Measurements from ENCODE around the gene TOM1L1.

TOM1L1 gene

DNA sequence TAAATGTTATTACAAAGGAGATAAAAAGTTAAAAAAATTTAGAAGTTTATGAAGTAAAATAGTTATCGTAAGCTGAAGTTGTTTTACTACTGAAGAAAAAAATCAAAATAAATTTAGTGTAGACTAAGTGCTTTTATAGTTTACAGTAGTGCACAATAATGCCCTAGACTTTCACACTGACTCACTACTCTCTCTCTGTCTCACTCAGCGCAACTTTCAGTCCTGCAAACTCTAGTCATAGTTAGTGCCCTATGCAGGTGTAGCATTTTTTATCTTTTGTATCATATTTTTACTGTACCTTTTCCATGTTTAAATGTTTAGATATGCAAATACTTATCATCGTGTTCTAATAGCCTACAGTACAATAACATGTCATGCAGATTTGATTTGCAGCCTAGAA is 17.7 kb upstream of the TOM1L1 start:
- H3K79me2 ChIP-seq (ENCODE audit: insufficient read depth, low read length): no peaks in the 10 kb centered on the region
- H2AFZ ChIP-seq (ENCODE audit: low read length): no peak overlapping the region
- no peaks in the 10 kb centered on the region for H3K9me2 ChIP-seq (ENCODE audit: low read depth, low read length)
- no peak overlapping the region for H3K9ac ChIP-seq (ENCODE audit: low read length)
- no peak overlapping the region for H3K4me2 ChIP-seq (ENCODE audit: low read length)
- TF ChIP-seq EZH2 (IDR thresholded peaks at IDR 0.05; ENCODE audit: borderline replicate concordance, low read length): no peak
- no peak for TF ChIP-seq CTCF (IDR thresholded peaks at IDR 0.05; ENCODE audit: low read length)
- no peaks in the 10 kb centered on the region for H3F3A ChIP-seq (ENCODE audit: insufficient read depth, low read length)
- H3K27ac ChIP-seq (ENCODE audit: low read depth, low read length, poor library complexity, severe bottlenecking): no peak overlapping the region
- H3K4me1 ChIP-seq (ENCODE audit: insufficient read depth, low read length, severe bottlenecking): no peaks in the 10 kb centered on the region
- H3K4me3 ChIP-seq (ENCODE audit: low read depth, low read length, poor library complexity, severe bottlenecking): no peak overlapping the region
- H3K36me3 ChIP-seq (ENCODE audit: insufficient read depth, low read length): no peaks in the 10 kb centered on the region
- H3K27me3 ChIP-seq (ENCODE audit: insufficient read depth, low read length): no peaks in the 10 kb centered on the region
- no peaks in the 10 kb centered on the region for H4K20me1 ChIP-seq (ENCODE audit: insufficient read depth, low read length)
- H3K9me3 ChIP-seq (ENCODE audit: low read length): no peaks in the 10 kb centered on the region

- Histone ChIP-seq H3K9ac (ENCODE audit: low read length) (no peak overlapping the region), H3F3A (ENCODE audit: insufficient read depth, low read length) (no peaks in the 10 kb centered on the region), H3K9me3 (ENCODE audit: low read length) (no peaks in the 10 kb centered on the region), H4K20me1 (ENCODE audit: insufficient read depth, low read length) (no peaks in the 10 kb centered on the region), H3K36me3 (ENCODE audit: insufficient read depth, low read length) (no peaks in the 10 kb centered on the region), H2AFZ (ENCODE audit: low read length) (no peak overlapping the region), H3K4me1 (ENCODE audit: insufficient read depth, low read length, severe bottlenecking) (no peaks in the 10 kb centered on the region), H3K79me2 (ENCODE audit: insufficient read depth, low read length) (no peaks in the 10 kb centered on the region), H3K4me2 (ENCODE audit: low read length) (no peak overlapping the region), H3K27ac (ENCODE audit: low read depth, low read length, poor library complexity, severe bottlenecking) (no peak overlapping the region), H3K4me3 (ENCODE audit: low read depth, low read length, poor library complexity, severe bottlenecking) (no peak overlapping the region), H3K9me2 (ENCODE audit: low read depth, low read length) (no peaks in the 10 kb centered on the region), H3K27me3 (ENCODE audit: insufficient read depth, low read length) (no peaks in the 10 kb centered on the region)
- TF ChIP-seq EZH2 (IDR thresholded peaks at IDR 0.05; ENCODE audit: borderline replicate concordance, low read length) (no peak), CTCF (IDR thresholded peaks at IDR 0.05; ENCODE audit: low read length) (no peak)
Observed at GRCh38 chr17:54883939-54884338, 16.7 kb upstream of the TOM1L1 start.

DNA sequence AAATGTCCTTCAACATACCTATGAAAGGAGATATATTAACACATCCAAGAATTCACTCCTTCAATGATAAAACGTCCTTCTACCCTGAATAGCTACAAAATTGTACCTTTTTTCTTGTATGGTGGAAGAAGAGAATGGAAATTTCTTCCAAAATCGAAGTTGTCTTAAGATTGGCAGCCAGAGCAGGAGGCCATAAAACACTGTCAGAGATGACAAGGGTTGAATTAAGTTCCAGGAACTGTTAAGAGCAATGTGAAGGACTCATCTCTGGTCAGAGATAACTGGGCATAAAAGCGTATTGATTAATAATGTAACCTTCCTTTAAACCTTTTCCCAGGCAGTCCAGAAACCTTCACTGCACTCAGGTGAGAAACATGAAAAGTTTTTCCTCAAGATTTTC is 12.9 kb upstream of the TOM1L1 start:
- H2AFZ ChIP-seq (ENCODE audit: low read length): no peak overlapping the region
- TF ChIP-seq EZH2 (IDR thresholded peaks at IDR 0.05; ENCODE audit: borderline replicate concordance, low read length) (no peak), CTCF (IDR thresholded peaks at IDR 0.05; ENCODE audit: low read length) (no peak)

More for the DNA sequence above, 12.9 kb upstream of the TOM1L1 start:
- Histone ChIP-seq H3K27me3 (ENCODE audit: insufficient read depth, low read length) (no peaks in the 10 kb centered on the region), H3K79me2 (ENCODE audit: insufficient read depth, low read length) (no peaks in the 10 kb centered on the region), H3K4me2 (ENCODE audit: low read length) (no peak overlapping the region), H3K4me3 (ENCODE audit: low read depth, low read length, poor library complexity, severe bottlenecking) (no peak overlapping the region), H3K9me2 (ENCODE audit: low read depth, low read length) (no peaks in the 10 kb centered on the region), H3K36me3 (ENCODE audit: insufficient read depth, low read length) (no peaks in the 10 kb centered on the region), H3K9ac (ENCODE audit: low read length) (no peak overlapping the region), H3K4me1 (ENCODE audit: insufficient read depth, low read length, severe bottlenecking) (no peaks in the 10 kb centered on the region), H4K20me1 (ENCODE audit: insufficient read depth, low read length) (no peaks in the 10 kb centered on the region), H3F3A (ENCODE audit: insufficient read depth, low read length) (no peaks in the 10 kb centered on the region), H3K27ac (ENCODE audit: low read depth, low read length, poor library complexity, severe bottlenecking) (no peak overlapping the region), H3K9me3 (ENCODE audit: low read length) (no peaks in the 10 kb centered on the region)
